B cell (primary cell): ENCODE measurements around the gene SORL1. TPM values are rescaled to one million over a fixed set of nuclear protein-coding genes. Genes with fewer than 3 reads are reported as not detected.

Source experiments
- ATAC-seq: fragments of 200-7000 bp; cut with Tn5 transposase; one replicate; pipeline ENCODE4 v1.10.0; 2021; ENCODE audit warnings: low read depth, mild to moderate bottlenecking, moderate number of reproducible peaks, moderate library complexity
- CTCF ChIA-PET: fragments of 350-600 bp; sonication (Branson Sonifier 250); formaldehyde crosslinking; loops from one replicate; lab custom pipeline; 2021; ENCODE audit warnings: antibody characterized with exemption, inconsistent platforms; lab: Charles Lee
- POLR2A ChIA-PET: fragments of 350-600 bp; sonication (Branson Sonifier 250); formaldehyde crosslinking; loops from one replicate; lab custom pipeline; 2021; ENCODE audit warnings: antibody characterized with exemption; lab: Charles Lee
- DNase-seq: peaks from one replicate; pipeline ENCODE4 v3.0.0; 2013
- H2AFZ ChIP-seq: 2 replicates; pipeline ENCODE4 v1.6.1; 2012; ENCODE audit warnings: mild to moderate bottlenecking, low read depth, low read length; ENCODE audit not compliant: insufficient read depth, poor library complexity, severe bottlenecking
- H3K27ac ChIP-seq, 2 donors: 1 replicate in 1 of 2; 2 replicates in 1 of 2; pipeline ENCODE4 v1.5.1; 2012 to 2013; ENCODE audit warnings: low read length in 2 of 2, mild to moderate bottlenecking in 2 of 2, moderate library complexity in 1 of 2
- H3K27me3 ChIP-seq, 4 experiments: fragments of 200-600 bp in 1 of 4; sonication (generic) in 1 of 4; replicated peaks in 1 of 4; 1 replicate in 2 of 4; 2 replicates in 2 of 4; pipeline versions ENCODE4 v1.6.1 to v1.7.0; 2013 to 2016; ENCODE audit warnings: low read length in 3 of 4, mild to moderate bottlenecking in 2 of 4, mixed read lengths in 1 of 4, moderate library complexity in 1 of 4; ENCODE audit not compliant: insufficient read depth in 4 of 4, control insufficient read depth in 3 of 4; ENCODE audit errors: control extremely low read depth in 1 of 4
- H3K36me3 ChIP-seq, 2 experiments: replicated peaks in 1 of 2; 1 replicate in 1 of 2; 2 replicates in 1 of 2; pipeline versions ENCODE4 v1.6.1 to v1.7.1; 2013; ENCODE audit warnings: low read length in 1 of 2; ENCODE audit not compliant: insufficient read depth in 2 of 2, control insufficient read depth in 1 of 2; ENCODE audit errors: control extremely low read depth in 1 of 2, extremely low read depth in 1 of 2
- H3K4me1 ChIP-seq, 2 donors: fragments of 200-600 bp in 1 of 2; sonication (generic) in 1 of 2; 1 replicate in 1 of 2; 2 replicates in 1 of 2; pipeline versions ENCODE4 v1.5.1 to v1.6.1; 2013 to 2017; ENCODE audit warnings: low read length in 2 of 2; ENCODE audit not compliant: control insufficient read depth in 2 of 2, insufficient read depth in 2 of 2
- H3K4me2 ChIP-seq: replicated peaks from 2 replicates; pipeline ENCODE3; 2012; ENCODE audit warnings: mild to moderate bottlenecking, low read depth, low read length; ENCODE audit not compliant: poor library complexity, severe bottlenecking
- H3K4me3 ChIP-seq, 5 experiments: fragments of 200-600 bp in 1 of 5; sonication (generic) in 1 of 5; 1 replicate in 3 of 5; 2 replicates in 2 of 5; pipeline versions ENCODE4 v1.5.1 to v1.7.0; 2011 to 2016; ENCODE audit warnings: low read length in 4 of 5, mild to moderate bottlenecking in 4 of 5, low read depth in 2 of 5, control low read depth in 1 of 5, moderate library complexity in 1 of 5; ENCODE audit not compliant: insufficient read depth in 1 of 5; ENCODE audit errors: control extremely low read depth in 1 of 5, extremely low read depth in 1 of 5
- H3K79me2 ChIP-seq: fragments of 200-600 bp; sonication (generic); one replicate; pipeline ENCODE4 v1.6.0; 2016; ENCODE audit warnings: low read length; ENCODE audit not compliant: control insufficient read depth, insufficient read depth
- H3K9ac ChIP-seq: fragments of 200-600 bp; sonication (generic); 2 replicates; pipeline ENCODE4 v1.6.1; 2017; ENCODE audit warnings: mild to moderate bottlenecking, low read length, moderate library complexity
- H3K9me3 ChIP-seq, 3 donors: one replicate each; pipeline versions ENCODE4 v1.6.1 to v1.7.1; 2013; ENCODE audit warnings: low read length in 2 of 3; ENCODE audit not compliant: control insufficient read depth in 2 of 3, insufficient read depth in 1 of 3; ENCODE audit errors: control extremely low read depth in 1 of 3
- H4K20me1 ChIP-seq: 2 replicates; pipeline ENCODE4 v1.6.0; 2012; ENCODE audit warnings: mild to moderate bottlenecking, low read length; ENCODE audit not compliant: insufficient read depth, control insufficient read depth, poor library complexity, severe bottlenecking
- H3K27ac Mint-ChIP-seq: one replicate; pipeline ENCODE4 v1.8.0; 2021; ENCODE audit warnings: mixed read lengths
- H3K27me3 Mint-ChIP-seq: one replicate; pipeline ENCODE4 v1.8.0; 2021; ENCODE audit warnings: mixed read lengths
- H3K4me1 Mint-ChIP-seq: one replicate; pipeline ENCODE4 v1.8.0; 2021; ENCODE audit warnings: mixed read lengths
- H3K4me3 Mint-ChIP-seq: one replicate; pipeline ENCODE4 v1.8.0; 2021; ENCODE audit warnings: mixed read lengths
- H3K9me3 Mint-ChIP-seq: one replicate; pipeline ENCODE4 v1.8.0; 2022; ENCODE audit warnings: mixed read lengths; ENCODE audit not compliant: insufficient read depth
- EZH2 ChIP-seq: IDR thresholded peaks from 2 replicates; pipeline ENCODE4 v1.6.1; 2012; ENCODE audit warnings: borderline replicate concordance, low read depth, mild to moderate bottlenecking, moderate library complexity, low read length; ENCODE audit not compliant: insufficient read depth, poor library complexity, severe bottlenecking
- WGBS: methylation state at CpG from one replicate; pipeline ENCODE4 v1.1.5; 2013; ENCODE audit warnings: missing lambda C conversion rate; ENCODE audit not compliant: insufficient coverage; 5-methylcytosine and 5-hydroxymethylcytosine counted together
- intact Hi-C: fragments of 100-400 bp; cut with micrococcal nuclease; formaldehyde crosslinking; loops from one replicate; pipeline ENCODE4 v1.10.0; 2022
- polyA plus RNA-seq: library from polyadenylated mRNA; depleted of rRNA; stranded (reverse); fragments of >200 nt; gene quantifications from 2 replicates; pipeline ENCODE4 v1.2.3, GENCODE V29; 2012
- total RNA-seq, 2 donors: library from RNA; stranded (reverse); fragments of 120-200 nt in 1 of 2; gene quantifications; 1 replicate in 1 of 2; 2 replicates in 1 of 2; pipeline versions ENCODE4 v1.2.3 to v1.2.4, GENCODE V29; 2013 to 2022
- TF ChIP-seq, protein P1 (sequence below): fragments of 200-600 bp; IDR thresholded peaks from one replicate; pipeline ENCODE4 v1.8.0; 2022; ENCODE audit warnings: antibody characterized with exemption, mild to moderate bottlenecking

The SORL1 gene
- total and polyA plus RNA-seq, 2 donors (not counting 1 experiment from before 2014, with no cell fraction given): 13.0 to 396 TPM

- peaks cover 6 to 10% of the 10 kb centered on the region in 2 donors for H3K4me1 ChIP-seq
- no peak overlapping the region for H3K4me3 ChIP-seq
- H2AFZ ChIP-seq: no peak overlapping the region
- no peaks in the 10 kb centered on the region for H3K36me3 ChIP-seq
- no peak for DNase-seq
- no peak for ATAC-seq
- POLR2A ChIA-PET: no interaction called here
- TF ChIP-seq EZH2: no peak
- CTCF ChIA-PET: interaction anchor here (1.4 kb wide), 1 partner anchor 9 kb away, joined by 4 read pairs; no protein-coding TSS in a partner anchor
- H3K79me2 ChIP-seq: no peaks in the 10 kb centered on the region
- H3K27ac Mint-ChIP-seq: no peak overlapping the region
- no peak overlapping the region for H3K4me3 Mint-ChIP-seq
- H3K4me2 ChIP-seq: no peak overlapping the region
- peaks cover 8% of the 10 kb centered on the region for H3K4me1 Mint-ChIP-seq
- intact Hi-C loops: loop anchor here (10.0 kb wide), 1 partner anchor 1202 kb away; no protein-coding TSS in a partner anchor
- H3K27me3 Mint-ChIP-seq: peaks cover 21% of the 10 kb centered on the region
- peaks cover 0 to 8% (median 4%) of the 10 kb centered on the region in 4 experiments for H3K27me3 ChIP-seq
- H4K20me1 ChIP-seq: no peaks in the 10 kb centered on the region
- H3K9me3 Mint-ChIP-seq: no peaks in the 10 kb centered on the region
- WGBS: 94% methylated on average over 2 of the region's 3 CpGs
- no peaks in the 10 kb centered on the region for H3K9me3 ChIP-seq
- H3K9ac ChIP-seq: no peak overlapping the region
- no peak overlapping the region for H3K27ac ChIP-seq
Observed at GRCh38 chr11:121652971-121653370, 200.9 kb downstream of the SORL1 start.

GRCh38 chr11:121654259-121654842 is 202.2 kb downstream of the SORL1 start:
- TF ChIP-seq, protein P1, sequence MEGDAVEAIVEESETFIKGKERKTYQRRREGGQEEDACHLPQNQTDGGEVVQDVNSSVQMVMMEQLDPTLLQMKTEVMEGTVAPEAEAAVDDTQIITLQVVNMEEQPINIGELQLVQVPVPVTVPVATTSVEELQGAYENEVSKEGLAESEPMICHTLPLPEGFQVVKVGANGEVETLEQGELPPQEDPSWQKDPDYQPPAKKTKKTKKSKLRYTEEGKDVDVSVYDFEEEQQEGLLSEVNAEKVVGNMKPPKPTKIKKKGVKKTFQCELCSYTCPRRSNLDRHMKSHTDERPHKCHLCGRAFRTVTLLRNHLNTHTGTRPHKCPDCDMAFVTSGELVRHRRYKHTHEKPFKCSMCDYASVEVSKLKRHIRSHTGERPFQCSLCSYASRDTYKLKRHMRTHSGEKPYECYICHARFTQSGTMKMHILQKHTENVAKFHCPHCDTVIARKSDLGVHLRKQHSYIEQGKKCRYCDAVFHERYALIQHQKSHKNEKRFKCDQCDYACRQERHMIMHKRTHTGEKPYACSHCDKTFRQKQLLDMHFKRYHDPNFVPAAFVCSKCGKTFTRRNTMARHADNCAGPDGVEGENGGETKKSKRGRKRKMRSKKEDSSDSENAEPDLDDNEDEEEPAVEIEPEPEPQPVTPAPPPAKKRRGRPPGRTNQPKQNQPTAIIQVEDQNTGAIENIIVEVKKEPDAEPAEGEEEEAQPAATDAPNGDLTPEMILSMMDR: no peak
- TF ChIP-seq EZH2: no peak
- Histone ChIP-seq H3K4me2 (no peak overlapping the region), H2AFZ (no peak overlapping the region)

More at GRCh38 chr11:121654259-121654842, 202.2 kb downstream of the SORL1 start:
- DNase-seq (no peak), ATAC-seq (no peak)
- Histone ChIP-seq H3K4me1 (peaks cover 6 to 10% of the 10 kb centered on the region in 2 donors), H3K79me2 (no peaks in the 10 kb centered on the region), H3K9ac (no peak overlapping the region), H4K20me1 (no peaks in the 10 kb centered on the region), H3K4me3 (no peak overlapping the region), H3K36me3 (no peaks in the 10 kb centered on the region), H3K27me3 (peaks cover 0 to 8% (median 4%) of the 10 kb centered on the region in 4 experiments), H3K9me3 (no peaks in the 10 kb centered on the region), H3K27ac (no peak overlapping the region)
- 97% methylated on average over 5 of the region's 8 CpGs for WGBS
- ChIA-PET CTCF (interaction anchor here (1.0 to 3.8 kb wide), 6 partner anchors 10 to 850 kb away, joined by 3 to 29 read pairs (median 9); no protein-coding TSS in a partner anchor), POLR2A (no interaction called here)
- H3K27me3 Mint-ChIP-seq: peaks cover 17% of the 10 kb centered on the region
- H3K4me3 Mint-ChIP-seq: peak overlapping the region; percentile 8
- H3K9me3 Mint-ChIP-seq: no peaks in the 10 kb centered on the region
- intact Hi-C loops: loop anchor here (10.0 kb wide), 1 partner anchor 1200 kb away; no protein-coding TSS in a partner anchor
- H3K27ac Mint-ChIP-seq: no peak overlapping the region
- peaks cover 8% of the 10 kb centered on the region for H3K4me1 Mint-ChIP-seq
